HCT116 (cell line): Measurements from ENCODE around the gene MAST4. TPM values are rescaled to one million over a fixed set of nuclear protein-coding genes. Genes with fewer than 3 reads are reported as not detected.

Experiments
- ATAC-seq: fragments of 200-7000 bp; cut with Tn5 transposase; 2 replicates; pipeline ENCODE4 v1.9.1; 2020; ENCODE audit warnings: mild to moderate bottlenecking, moderate library complexity
- BruUV-seq: library from RNA; stranded (reverse); fragments of 400-500 nt; replicated peaks from 2 replicates; lab custom pipeline; 2021; lab: Mats Ljungman, UMichigan
- CTCF ChIA-PET: fragments of 300-600 bp; sonication (Branson Sonifier 250); formaldehyde crosslinking; loops from one replicate; lab custom pipeline; 2021; ENCODE audit warnings: antibody characterized with exemption; lab: Charles Lee
- POLR2A ChIA-PET: fragments of 300-600, 350-600 bp; sonication (Branson Sonifier 250); formaldehyde crosslinking; loops from one replicate; lab custom pipeline; 2021; ENCODE audit warnings: antibody characterized with exemption; lab: Charles Lee
- RAD21 ChIA-PET, 2 experiments: fragments of 300-600 bp; sonication (Branson Sonifier 250); formaldehyde crosslinking; loops; one replicate each; lab custom pipeline; 2023; ENCODE audit warnings: low total read pairs in 2 of 2; ENCODE audit not compliant: uncharacterized antibody in 2 of 2, unreplicated experiment in 2 of 2, low non-redundant PET in 1 of 2; lab: Charles Lee
- DNase-seq: peaks from one replicate; pipeline ENCODE4 v3.0.0-alpha.2; 2010; ENCODE audit warnings: low read depth, low spot score
- H2AFZ ChIP-seq: fragments of 200-600 bp; shearing (Covaris generic), sonication (generic); 2 replicates; pipeline ENCODE4 v1.6.1; 2017; ENCODE audit warnings: low read depth, mixed run types, mixed read lengths, antibody characterized with exemption, low read length; ENCODE audit not compliant: poor library complexity, severe bottlenecking
- H3K27ac ChIP-seq: 2 replicates; pipeline ENCODE4 v1.5.1; 2012; ENCODE audit warnings: low read depth, low read length
- H3K27me3 ChIP-seq: fragments of 200-600 bp; sonication (generic); 2 replicates; pipeline ENCODE4 v1.6.1; 2016; ENCODE audit warnings: mixed run types, low read length, mixed read lengths; ENCODE audit not compliant: insufficient read depth
- H3K36me3 ChIP-seq, 2 experiments: fragments of 200-500 bp in 1 of 2; fragments of 200-600 bp in 1 of 2; sonication (Bioruptor generic) in 1 of 2; sonication (generic) in 1 of 2; 2 replicates each; pipeline versions ENCODE4 v1.5.1 to v1.6.1; 2014 to 2016; ENCODE audit warnings: low read length in 2 of 2, inconsistent platforms in 1 of 2, mixed read lengths in 1 of 2, mixed run types in 1 of 2; ENCODE audit not compliant: insufficient read depth in 2 of 2, control insufficient read depth in 1 of 2
- H3K4me1 ChIP-seq, 2 experiments: fragments of 200-600 bp in 1 of 2; sonication (generic) in 1 of 2; 2 replicates each; pipeline versions ENCODE4 v1.5.1 to v1.6.1; 2012 to 2017; ENCODE audit warnings: low read length in 2 of 2, inconsistent platforms in 1 of 2, mild to moderate bottlenecking in 1 of 2, mixed read lengths in 1 of 2, mixed run types in 1 of 2, moderate library complexity in 1 of 2; ENCODE audit not compliant: insufficient read depth in 2 of 2, control insufficient read depth in 1 of 2
- H3K4me2 ChIP-seq: fragments of 200-600 bp; sonication (generic); 2 replicates; pipeline ENCODE4 v1.6.1; 2017; ENCODE audit warnings: mixed run types, low read length, mixed read lengths
- H3K4me3 ChIP-seq, 2 experiments: fragments of 200-600 bp in 1 of 2; sonication (generic) in 1 of 2; replicated peaks in 1 of 2; 2 replicates each; pipeline ENCODE4 v1.5.1; 2011 to 2016; ENCODE audit warnings: low read length in 2 of 2, control low read depth in 1 of 2, low read depth in 1 of 2, mild to moderate bottlenecking in 1 of 2, mixed read lengths in 1 of 2, mixed run types in 1 of 2
- H3K79me2 ChIP-seq: fragments of 200-600 bp; sonication (generic); 2 replicates; pipeline ENCODE4 v1.6.1; 2017; ENCODE audit warnings: mild to moderate bottlenecking, mixed run types, low read length, moderate library complexity, mixed read lengths; ENCODE audit not compliant: insufficient read depth
- H3K9ac ChIP-seq: fragments of 200-600 bp; sonication (generic); 2 replicates; pipeline ENCODE4 v1.6.1; 2016; ENCODE audit warnings: low read length, mixed read lengths
- H3K9me2 ChIP-seq: fragments of 200-600 bp; sonication (generic), shearing (Covaris generic); 2 replicates; pipeline ENCODE4 v1.6.1; 2017; ENCODE audit warnings: mixed run types, mild to moderate bottlenecking, moderate library complexity; ENCODE audit not compliant: insufficient read depth
- H3K9me3 ChIP-seq, 2 experiments: fragments of 200-500 bp in 1 of 2; fragments of 200-600 bp in 1 of 2; sonication (Bioruptor generic) in 1 of 2; sonication (generic) in 1 of 2; 2 replicates each; pipeline ENCODE4 v1.6.1; 2014 to 2017; ENCODE audit warnings: low read length in 2 of 2, mixed read lengths in 2 of 2, inconsistent platforms in 1 of 2, low read depth in 1 of 2, mild to moderate bottlenecking in 1 of 2, mixed run types in 1 of 2, moderate library complexity in 1 of 2; ENCODE audit not compliant: control insufficient read depth in 1 of 2, insufficient read depth in 1 of 2
- H4K20me1 ChIP-seq: fragments of 200-600 bp; sonication (generic), shearing (Covaris generic); 2 replicates; pipeline ENCODE4 v1.6.1; 2017; ENCODE audit warnings: mixed run types, mild to moderate bottlenecking, moderate library complexity; ENCODE audit not compliant: insufficient read depth
- CBX3 ChIP-seq: IDR thresholded peaks from 2 replicates; pipeline ENCODE4 v1.6.1; 2012; ENCODE audit warnings: low read depth
- CEBPB ChIP-seq: IDR thresholded peaks from 2 replicates; pipeline ENCODE4 v1.6.1; 2012; ENCODE audit warnings: low read depth
- ELF1 ChIP-seq: IDR thresholded peaks from 2 replicates; pipeline ENCODE4 v1.6.1; 2012; ENCODE audit warnings: low read depth, borderline replicate concordance
- FOSL1 ChIP-seq: IDR thresholded peaks from 2 replicates; pipeline ENCODE4 v1.6.1; 2012; ENCODE audit warnings: low read depth
- MAX ChIP-seq: IDR thresholded peaks from 2 replicates; pipeline ENCODE4 v1.6.1; 2012
- RAD21 ChIP-seq: IDR thresholded peaks from 2 replicates; pipeline ENCODE4 v1.6.1; 2012; ENCODE audit warnings: low read depth, mild to moderate bottlenecking
- REST ChIP-seq: IDR thresholded peaks from 2 replicates; pipeline ENCODE4 v1.6.1; 2012; ENCODE audit warnings: low read depth
- SRF ChIP-seq: IDR thresholded peaks from 2 replicates; pipeline ENCODE4 v1.6.1; 2012; ENCODE audit warnings: low read depth
- YY1 ChIP-seq: IDR thresholded peaks from 2 replicates; pipeline ENCODE4 v1.6.1; 2011; ENCODE audit warnings: low read length, low read depth, moderate library complexity, mild to moderate bottlenecking; ENCODE audit not compliant: insufficient replicate concordance; ENCODE audit errors: extremely low read depth
- ZBTB33 ChIP-seq: IDR thresholded peaks from 2 replicates; pipeline ENCODE4 v1.6.1; 2011; ENCODE audit warnings: mild to moderate bottlenecking, low read length, moderate library complexity; ENCODE audit not compliant: insufficient replicate concordance; ENCODE audit errors: extremely low read depth
- ZNF274 ChIP-seq: fragments of 200-500 bp; sonication (Bioruptor generic); IDR thresholded peaks from 2 replicates; pipeline ENCODE4 v1.6.1; 2014; ENCODE audit warnings: mild to moderate bottlenecking, low read depth, low read length, inconsistent platforms
- intact Hi-C: fragments of 100-400 bp; cut with micrococcal nuclease; formaldehyde crosslinking; loops from 2 replicates; pipeline ENCODE4 v1.10.0; 2022
- total RNA-seq: library from RNA; stranded (reverse); gene quantifications from one replicate; pipeline ENCODE4 v1.2.1, GENCODE V29; 2021; ENCODE audit not compliant: unreplicated experiment

Gene MAST4
- total RNA-seq, 1 experiment from 2014 or later: 1.1 TPM

GRCh38 chr5:67066815-67067214 lies 470.6 kb downstream of the MAST4 start:
- intact Hi-C loops: no loop called here
- H3K9me2 ChIP-seq: no peaks in the 10 kb centered on the region
- peaks cover 16% of the 10 kb centered on the region for H3K27me3 ChIP-seq
- TF ChIP-seq SRF: no peak
- no peaks in the 10 kb centered on the region for H3K36me3 ChIP-seq
- H3K9me3 ChIP-seq: no peaks in the 10 kb centered on the region
- DNase-seq (no peak), ATAC-seq (no peak)
- no peaks in the 10 kb centered on the region for H3K79me2 ChIP-seq
- no peak overlapping the region for H3K4me2 ChIP-seq
- no TSS peak for BruUV-seq
- H4K20me1 ChIP-seq: no peaks in the 10 kb centered on the region
- POLR2A ChIA-PET: no interaction called here
- H3K4me3 ChIP-seq: no peak overlapping the region
- H2AFZ ChIP-seq: no peak overlapping the region
- no peak overlapping the region for H3K9ac ChIP-seq
- CTCF ChIA-PET: no interaction called here
- no peak overlapping the region for H3K27ac ChIP-seq
- H3K4me1 ChIP-seq: no peaks in the 10 kb centered on the region
- RAD21 ChIA-PET: no interaction called here

- POLR2A ChIA-PET: no interaction called here
- no peak for ATAC-seq
- Histone ChIP-seq H3K27me3 (no peaks in the 10 kb centered on the region; the same call in 1 of the 2 replicates), H3K27ac (no peak overlapping the region), H4K20me1 (no peaks in the 10 kb centered on the region), H3K4me1 (no peaks in the 10 kb centered on the region), H3K9ac (no peak overlapping the region), H3K9me2 (no peaks in the 10 kb centered on the region), H3K4me3 (no peak overlapping the region), H3K9me3 (no peaks in the 10 kb centered on the region), H3K36me3 (no peaks in the 10 kb centered on the region), H3K79me2 (no peaks in the 10 kb centered on the region), H2AFZ (no peak overlapping the region), H3K4me2 (no peak overlapping the region)
- RAD21 ChIA-PET: no interaction called here
- no peak for DNase-seq
- no TSS peak for BruUV-seq
- intact Hi-C loops: no loop called here
- CTCF ChIA-PET: no interaction called here
- TF ChIP-seq SRF: no peak
- TF ChIP-seq FOSL1: no peak
- TF ChIP-seq CEBPB: no peak
- TF ChIP-seq MAX: no peak
- TF ChIP-seq REST: no peak
- no peak for TF ChIP-seq CBX3
- no peak for TF ChIP-seq ZBTB33
- TF ChIP-seq YY1: no peak
- no peak for TF ChIP-seq ELF1
- TF ChIP-seq ZNF274: no peak
- TF ChIP-seq RAD21: no peak
Measured at GRCh38 chr5:67073045-67073680, 477.0 kb downstream of the MAST4 start.
